Measurements from ENCODE around the gene COMP.
"Not testable (repeated sequence)": the region's sequence is repeated elsewhere in the genome, so short reads cannot be mapped to it uniquely, and the experiment has no call there.

COMP gene

GRCh38 chr19:18814063-18814462, 23.0 kb upstream of the COMP start:
- Histone ChIP-seq H3K36me3 (ENCODE audit: insufficient read depth, insufficient read length, low read length) (no peaks in the 10 kb centered on the region), H3K9ac (ENCODE audit: insufficient read length, low read depth) (no peak overlapping the region), H3K4me3 (ENCODE audit: insufficient read length, low read depth) (no peak overlapping the region), H3K27me3 (ENCODE audit: insufficient read depth, insufficient read length) (peaks cover 7% of the 10 kb centered on the region), H3K9me3 (ENCODE audit: insufficient read depth, low read length) (no peaks in the 10 kb centered on the region), H3K4me1 (ENCODE audit: insufficient read depth, insufficient read length) (no peaks in the 10 kb centered on the region)
- no peak for DNase-seq (ENCODE audit: low read depth, low spot score)
- TF ChIP-seq YY1 (IDR thresholded peaks at IDR 0.05; ENCODE audit: insufficient read depth, insufficient read length) (no peak), ZNF274 (IDR thresholded peaks at IDR 0.05; ENCODE audit: low read depth, low read length) (no peak)

- H3K9me3 ChIP-seq (ENCODE audit: insufficient read depth, low read length); DNase-seq (ENCODE audit: low read depth, low spot score); H3K27me3 ChIP-seq (ENCODE audit: insufficient read depth, insufficient read length); H3K36me3 ChIP-seq (ENCODE audit: insufficient read depth, insufficient read length, low read length); H3K4me3 ChIP-seq (ENCODE audit: insufficient read length, low read depth); H3K4me1 ChIP-seq (ENCODE audit: insufficient read depth, insufficient read length); H3K9ac ChIP-seq (ENCODE audit: insufficient read length, low read depth): not testable (repeated sequence)
Observed at GRCh38 chr19:18811638-18812037, 20.5 kb upstream of the COMP start.

- no peak for DNase-seq (ENCODE audit: low read depth, low spot score)
- no peaks in the 10 kb centered on the region for H3K9me3 ChIP-seq (ENCODE audit: insufficient read depth, low read length)
- no peak overlapping the region for H3K9ac ChIP-seq (ENCODE audit: insufficient read length, low read depth)
- H3K36me3 ChIP-seq (ENCODE audit: insufficient read depth, insufficient read length, low read length) = no peaks in the 10 kb centered on the region
- peaks cover 10% of the 10 kb centered on the region for H3K27me3 ChIP-seq (ENCODE audit: insufficient read depth, insufficient read length)
- TF ChIP-seq YY1 (IDR thresholded peaks at IDR 0.05; ENCODE audit: insufficient read depth, insufficient read length) = no peak
- H3K4me1 ChIP-seq (ENCODE audit: insufficient read depth, insufficient read length) = peaks cover 2% of the 10 kb centered on the region
- no peak overlapping the region for H3K4me3 ChIP-seq (ENCODE audit: insufficient read length, low read depth)
Observed at GRCh38 chr19:18809149-18809868, 18.2 kb upstream of the COMP start.

- no peak for TF ChIP-seq ZNF274 (IDR thresholded peaks at IDR 0.05; ENCODE audit: low read depth, low read length)
- no peak for TF ChIP-seq YY1 (IDR thresholded peaks at IDR 0.05; ENCODE audit: insufficient read depth, insufficient read length)
- no peak for TF ChIP-seq SUZ12 (IDR thresholded peaks at IDR 0.05; ENCODE audit: extremely low read depth, insufficient read depth, insufficient read length)
- DNase-seq (ENCODE audit: low read depth, low spot score) = no peak
- peaks cover 2% of the 10 kb centered on the region for H3K4me1 ChIP-seq (ENCODE audit: insufficient read depth, insufficient read length)
- no peak overlapping the region for H3K4me3 ChIP-seq (ENCODE audit: insufficient read length, low read depth)
- no peak overlapping the region for H3K9ac ChIP-seq (ENCODE audit: insufficient read length, low read depth)
- no peaks in the 10 kb centered on the region for H3K9me3 ChIP-seq (ENCODE audit: insufficient read depth, low read length)
- no peaks in the 10 kb centered on the region for H3K36me3 ChIP-seq (ENCODE audit: insufficient read depth, insufficient read length, low read length)
- peaks cover 10% of the 10 kb centered on the region for H3K27me3 ChIP-seq (ENCODE audit: insufficient read depth, insufficient read length)
Observed at GRCh38 chr19:18807861-18808331, 16.8 kb upstream of the COMP start.

- TF ChIP-seq YY1 (IDR thresholded peaks at IDR 0.05; ENCODE audit: insufficient read depth, insufficient read length) = no peak
- no peak for TF ChIP-seq ZNF274 (IDR thresholded peaks at IDR 0.05; ENCODE audit: low read depth, low read length)
- TF ChIP-seq SUZ12 (IDR thresholded peaks at IDR 0.05; ENCODE audit: extremely low read depth, insufficient read depth, insufficient read length) = no peak
- Histone ChIP-seq H3K27me3 (ENCODE audit: insufficient read depth, insufficient read length) (peaks cover 20% of the 10 kb centered on the region), H3K4me1 (ENCODE audit: insufficient read depth, insufficient read length) (peaks cover 2% of the 10 kb centered on the region), H3K9me3 (ENCODE audit: insufficient read depth, low read length) (no peaks in the 10 kb centered on the region), H3K9ac (ENCODE audit: insufficient read length, low read depth) (no peak overlapping the region), H3K36me3 (ENCODE audit: insufficient read depth, insufficient read length, low read length) (no peaks in the 10 kb centered on the region), H3K4me3 (ENCODE audit: insufficient read length, low read depth) (no peak overlapping the region)
- no peak for DNase-seq (ENCODE audit: low read depth, low spot score)
Observed at GRCh38 chr19:18804643-18805042, 13.5 kb upstream of the COMP start.

GRCh38 chr19:18804139-18804601, 13.1 kb upstream of the COMP start:
- DNase-seq (ENCODE audit: low read depth, low spot score) = no peak
- Histone ChIP-seq H3K4me1 (ENCODE audit: insufficient read depth, insufficient read length) (peaks cover 2% of the 10 kb centered on the region), H3K36me3 (ENCODE audit: insufficient read depth, insufficient read length, low read length) (no peaks in the 10 kb centered on the region), H3K27me3 (ENCODE audit: insufficient read depth, insufficient read length) (peaks cover 25% of the 10 kb centered on the region), H3K9me3 (ENCODE audit: insufficient read depth, low read length) (no peaks in the 10 kb centered on the region), H3K4me3 (ENCODE audit: insufficient read length, low read depth) (peak overlapping the region; percentile 4), H3K9ac (ENCODE audit: insufficient read length, low read depth) (no peak overlapping the region)
- TF ChIP-seq SUZ12 (IDR thresholded peaks at IDR 0.05; ENCODE audit: extremely low read depth, insufficient read depth, insufficient read length) = no peak
- TF ChIP-seq YY1 (IDR thresholded peaks at IDR 0.05; ENCODE audit: insufficient read depth, insufficient read length) = no peak
- TF ChIP-seq ZNF274 (IDR thresholded peaks at IDR 0.05; ENCODE audit: low read depth, low read length) = no peak

- peak overlapping the region; percentile 4 for H3K4me3 ChIP-seq (ENCODE audit: insufficient read length, low read depth)
- peaks cover 6% of the 10 kb centered on the region for H3K4me1 ChIP-seq (ENCODE audit: insufficient read depth, insufficient read length)
- H3K9ac ChIP-seq (ENCODE audit: insufficient read length, low read depth) = no peak overlapping the region
- H3K9me3 ChIP-seq (ENCODE audit: insufficient read depth, low read length) = no peaks in the 10 kb centered on the region
- DNase-seq (ENCODE audit: low read depth, low spot score) = no peak
- peaks cover 27% of the 10 kb centered on the region for H3K27me3 ChIP-seq (ENCODE audit: insufficient read depth, insufficient read length)
- TF ChIP-seq YY1 (IDR thresholded peaks at IDR 0.05; ENCODE audit: insufficient read depth, insufficient read length) = no peak
- no peak for TF ChIP-seq ZNF274 (IDR thresholded peaks at IDR 0.05; ENCODE audit: low read depth, low read length)
- no peak for TF ChIP-seq SUZ12 (IDR thresholded peaks at IDR 0.05; ENCODE audit: extremely low read depth, insufficient read depth, insufficient read length)
- H3K36me3 ChIP-seq (ENCODE audit: insufficient read depth, insufficient read length, low read length) = no peaks in the 10 kb centered on the region
Observed at GRCh38 chr19:18803550-18804138, 12.5 kb upstream of the COMP start.

Measured in NT2/D1 (cell line).